ENCODE measurements around the gene ADSS1. TPM values are rescaled to one million over a fixed set of nuclear protein-coding genes. Genes with fewer than 3 reads are reported as not detected.

Gene ADSS1
- total RNA-seq, 4 donors from 2014 or later: 2.8 to 12.4 (median 9.0) TPM

DNA sequence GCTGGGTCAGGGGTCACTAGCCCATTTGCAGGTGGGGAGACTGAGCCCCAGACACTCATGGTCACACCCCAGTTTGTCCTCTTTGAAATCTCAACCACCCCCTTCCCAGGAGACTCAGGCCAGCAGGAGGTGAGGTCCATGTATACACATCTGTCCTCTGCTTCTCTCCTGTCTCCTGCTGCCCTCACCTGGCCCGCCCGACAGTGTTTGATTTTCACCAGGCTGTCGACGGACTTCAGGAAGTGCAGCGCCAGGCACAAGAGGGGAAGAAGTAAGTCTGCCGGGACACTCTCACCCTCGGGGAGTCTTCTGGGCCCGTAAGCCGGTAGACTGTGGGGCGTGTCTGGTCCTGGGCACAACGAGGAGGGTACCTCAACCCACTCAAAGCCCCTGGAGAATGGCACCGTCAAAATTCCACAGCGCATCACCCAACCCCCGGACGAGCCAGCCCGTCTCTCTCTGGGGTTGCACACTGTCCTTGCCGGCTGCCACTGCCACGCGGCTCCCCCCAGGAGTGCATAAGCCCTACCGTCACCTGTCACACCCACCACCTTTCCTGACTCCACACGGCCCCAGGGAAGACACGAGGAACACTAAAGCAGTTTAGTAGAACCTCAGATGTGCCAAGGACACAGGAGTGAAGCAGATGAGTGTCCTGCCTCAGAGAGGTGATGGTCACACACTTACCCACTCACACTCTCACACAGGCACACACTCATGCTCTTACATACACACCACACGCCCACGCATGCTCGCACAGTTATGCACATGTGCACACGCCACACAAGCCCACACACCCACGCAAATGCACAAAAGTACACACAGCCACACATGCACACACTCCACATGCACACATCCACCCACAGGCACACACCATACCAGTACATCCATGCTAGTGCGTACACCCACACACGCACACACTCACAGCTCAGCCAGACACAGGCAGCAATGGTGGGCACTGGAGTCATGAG lies 15.8 kb downstream of the ADSS1 start:
- H3K4me1 ChIP-seq: peaks cover 19% of the 10 kb centered on the region
- no peaks in the 10 kb centered on the region for H3K27me3 ChIP-seq
- no peak overlapping the region for H3K4me3 ChIP-seq
- no peak for TF ChIP-seq EP300 (IDR thresholded peaks at IDR 0.05)
- no peak for TF ChIP-seq POLR2AphosphoS5 (IDR thresholded peaks at IDR 0.05)
- TF ChIP-seq POLR2A (IDR thresholded peaks at IDR 0.05): no peak
- TF ChIP-seq, protein P1, sequence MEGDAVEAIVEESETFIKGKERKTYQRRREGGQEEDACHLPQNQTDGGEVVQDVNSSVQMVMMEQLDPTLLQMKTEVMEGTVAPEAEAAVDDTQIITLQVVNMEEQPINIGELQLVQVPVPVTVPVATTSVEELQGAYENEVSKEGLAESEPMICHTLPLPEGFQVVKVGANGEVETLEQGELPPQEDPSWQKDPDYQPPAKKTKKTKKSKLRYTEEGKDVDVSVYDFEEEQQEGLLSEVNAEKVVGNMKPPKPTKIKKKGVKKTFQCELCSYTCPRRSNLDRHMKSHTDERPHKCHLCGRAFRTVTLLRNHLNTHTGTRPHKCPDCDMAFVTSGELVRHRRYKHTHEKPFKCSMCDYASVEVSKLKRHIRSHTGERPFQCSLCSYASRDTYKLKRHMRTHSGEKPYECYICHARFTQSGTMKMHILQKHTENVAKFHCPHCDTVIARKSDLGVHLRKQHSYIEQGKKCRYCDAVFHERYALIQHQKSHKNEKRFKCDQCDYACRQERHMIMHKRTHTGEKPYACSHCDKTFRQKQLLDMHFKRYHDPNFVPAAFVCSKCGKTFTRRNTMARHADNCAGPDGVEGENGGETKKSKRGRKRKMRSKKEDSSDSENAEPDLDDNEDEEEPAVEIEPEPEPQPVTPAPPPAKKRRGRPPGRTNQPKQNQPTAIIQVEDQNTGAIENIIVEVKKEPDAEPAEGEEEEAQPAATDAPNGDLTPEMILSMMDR (IDR thresholded peaks at IDR 0.05): no peak
- 89% methylated on average over 29 of the region's 29 CpGs for WGBS
- no peaks in the 10 kb centered on the region for H3K9me3 ChIP-seq
- H3K36me3 ChIP-seq: no peaks in the 10 kb centered on the region
- no peak overlapping the region for H3K27ac ChIP-seq
- no peak for DNase-seq (ENCODE audit: low spot score in 2 of 2)

DNA sequence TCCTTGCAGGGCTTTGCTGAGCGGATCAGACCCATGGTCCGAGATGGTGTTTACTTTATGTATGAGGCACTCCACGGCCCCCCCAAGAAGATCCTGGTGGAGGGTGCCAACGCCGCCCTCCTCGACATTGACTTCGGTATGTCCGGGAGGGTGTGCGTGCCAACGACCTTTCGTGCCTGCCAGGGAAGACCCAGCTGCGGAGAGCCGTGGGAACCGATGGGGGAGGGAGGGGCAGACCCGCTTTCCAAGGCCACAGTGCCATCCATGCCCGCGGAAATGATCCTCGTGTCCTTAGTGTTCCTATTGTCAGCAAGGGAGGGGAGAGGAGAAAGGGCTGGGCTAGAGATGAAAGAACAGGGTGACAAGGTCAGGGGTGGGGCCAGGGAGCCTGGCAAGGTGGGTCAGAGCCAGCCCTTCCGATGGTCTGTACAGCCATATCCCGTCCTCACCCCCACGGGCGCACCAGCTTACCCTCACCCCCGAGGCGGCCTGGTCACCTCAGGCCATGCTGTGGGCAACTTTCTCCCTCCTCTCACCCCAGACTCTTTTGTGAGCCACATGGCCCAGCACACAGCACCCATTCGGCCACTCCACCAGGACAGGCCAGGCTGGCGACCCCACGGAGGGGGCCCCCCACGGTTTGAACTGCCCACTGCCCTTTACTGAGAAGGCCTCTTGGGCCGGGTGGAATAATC lies 17.2 kb downstream of the ADSS1 start:
- peaks cover 14% of the 10 kb centered on the region for H3K4me1 ChIP-seq
- no peak overlapping the region for H3K27ac ChIP-seq
- H3K36me3 ChIP-seq: no peaks in the 10 kb centered on the region
- no peak overlapping the region for H3K4me3 ChIP-seq
- WGBS: 81% methylated on average over 17 of the region's 29 CpGs
- no peak for DNase-seq (ENCODE audit: low spot score in 2 of 2)
- H3K27me3 ChIP-seq: no peaks in the 10 kb centered on the region
- TF ChIP-seq EP300 (IDR thresholded peaks at IDR 0.05) (no peak), POLR2A (IDR thresholded peaks at IDR 0.05) (no peak), POLR2AphosphoS5 (IDR thresholded peaks at IDR 0.05) (no peak)
- TF ChIP-seq, protein P1 (IDR thresholded peaks at IDR 0.05): no peak
- H3K9me3 ChIP-seq: no peaks in the 10 kb centered on the region

DNA sequence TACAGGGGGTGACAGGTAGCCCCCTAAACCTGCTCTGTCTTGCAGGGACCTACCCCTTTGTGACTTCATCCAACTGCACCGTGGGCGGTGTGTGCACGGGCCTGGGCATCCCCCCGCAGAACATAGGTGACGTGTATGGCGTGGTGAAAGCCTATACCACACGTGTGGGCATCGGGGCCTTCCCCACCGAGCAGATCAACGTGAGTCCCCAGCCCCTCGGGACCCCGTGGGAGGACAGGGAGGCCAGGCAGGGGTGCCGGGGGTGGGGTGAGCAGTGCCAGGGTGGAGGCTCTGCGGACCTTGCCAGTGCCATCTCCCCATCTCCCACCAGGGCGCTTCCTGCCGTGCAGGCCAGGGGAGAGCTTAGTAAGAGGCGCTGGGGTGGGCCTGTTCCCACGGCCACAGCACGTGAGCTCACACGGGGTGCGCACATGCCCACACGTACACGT lies 17.8 kb downstream of the ADSS1 start:
- no peak for DNase-seq (ENCODE audit: low spot score in 2 of 2)
- Histone ChIP-seq H3K27ac (no peak overlapping the region), H3K36me3 (no peaks in the 10 kb centered on the region), H3K4me3 (no peak overlapping the region), H3K9me3 (no peaks in the 10 kb centered on the region), H3K4me1 (peaks cover 14% of the 10 kb centered on the region), H3K27me3 (no peaks in the 10 kb centered on the region)
- WGBS: 95% methylated on average over 7 of the region's 23 CpGs
- no peak for TF ChIP-seq POLR2A (IDR thresholded peaks at IDR 0.05)
- TF ChIP-seq POLR2AphosphoS5 (IDR thresholded peaks at IDR 0.05): no peak
- TF ChIP-seq, protein P1 (IDR thresholded peaks at IDR 0.05): no peak
- TF ChIP-seq EP300 (IDR thresholded peaks at IDR 0.05): no peak

DNA sequence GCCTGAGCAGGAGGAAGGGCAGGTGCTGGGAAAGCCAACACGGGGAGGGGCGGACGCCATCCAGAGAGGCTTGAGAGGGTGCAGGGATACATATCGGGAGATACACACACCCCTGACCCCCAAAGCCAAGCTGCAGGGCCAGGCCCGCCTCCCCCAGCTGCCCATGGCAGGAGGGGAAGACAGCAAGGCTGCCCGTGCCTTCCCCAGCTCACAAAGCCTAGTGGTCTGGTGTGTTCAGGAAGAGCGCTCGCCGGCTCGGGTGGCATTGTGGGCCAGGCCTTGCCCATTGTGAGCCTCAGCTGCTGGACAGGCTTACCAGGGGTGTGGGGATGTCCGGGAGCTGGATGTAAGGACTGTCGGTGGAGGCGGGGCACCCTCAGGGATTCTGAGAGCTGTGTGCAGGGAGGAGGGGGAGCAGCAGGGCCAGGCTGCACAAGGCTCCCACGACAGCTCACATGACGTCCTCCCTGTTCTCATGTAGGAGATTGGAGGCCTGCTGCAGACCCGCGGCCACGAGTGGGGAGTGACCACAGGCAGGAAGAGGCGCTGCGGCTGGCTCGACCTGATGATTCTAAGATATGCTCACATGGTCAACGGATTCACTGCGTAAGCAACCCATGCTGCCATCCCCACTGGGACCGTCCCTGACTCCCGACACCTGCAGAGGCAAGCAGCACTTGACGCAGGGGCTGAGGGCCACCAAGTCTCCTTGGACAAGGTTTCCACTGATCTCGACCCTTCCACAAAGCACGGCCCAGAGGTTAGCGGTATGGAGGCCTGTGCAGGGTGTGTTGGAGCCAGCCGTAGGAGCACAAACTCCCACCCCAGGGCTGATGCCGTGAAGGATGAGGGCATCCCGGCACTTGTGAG lies 18.8 kb downstream of the ADSS1 start:
- Histone ChIP-seq H3K27ac (no peak overlapping the region), H3K4me1 (peaks cover 23% of the 10 kb centered on the region), H3K4me3 (no peak overlapping the region), H3K27me3 (no peaks in the 10 kb centered on the region), H3K36me3 (no peaks in the 10 kb centered on the region), H3K9me3 (no peaks in the 10 kb centered on the region)
- TF ChIP-seq EP300 (IDR thresholded peaks at IDR 0.05) (no peak), POLR2AphosphoS5 (IDR thresholded peaks at IDR 0.05) (no peak), POLR2A (IDR thresholded peaks at IDR 0.05) (no peak)
- TF ChIP-seq, protein P1 (IDR thresholded peaks at IDR 0.05): no peak
- no peak for DNase-seq (ENCODE audit: low spot score in 2 of 2)
- 91% methylated on average over 22 of the region's 32 CpGs for WGBS

All from suprapubic skin (tissue), 4 donors.